A673 (cell line): ENCODE measurements around the gene FAM118A. TPM values are rescaled to one million over a fixed set of nuclear protein-coding genes. Genes with fewer than 3 reads are reported as not detected.

Experiments used
- BruUV-seq: library from RNA; stranded (reverse); fragments of 400-500 nt; replicated peaks from 2 replicates; lab custom pipeline; 2021; lab: Mats Ljungman, UMichigan
- CTCF ChIA-PET: fragments of 300-600 bp; sonication (Branson Sonifier 250); formaldehyde crosslinking; loops from one replicate; lab custom pipeline; 2022; ENCODE audit warnings: antibody characterized with exemption; lab: Charles Lee
- POLR2A ChIA-PET: fragments of 300-600 bp; sonication (Branson Sonifier 250); formaldehyde crosslinking; loops from one replicate; lab custom pipeline; 2022; ENCODE audit warnings: antibody characterized with exemption; ENCODE audit not compliant: low non-redundant PET; lab: Charles Lee
- DNase-seq: peaks from one replicate; pipeline ENCODE4 v3.0.0-alpha.2; 2015; ENCODE audit warnings: low spot score
- H3K27ac ChIP-seq: fragments of 200-600 bp; sonication (generic); 2 replicates; pipeline ENCODE4 v1.5.1; 2016; ENCODE audit warnings: mixed run types, low read depth, mild to moderate bottlenecking, mixed read lengths, antibody characterized with exemption, low read length; ENCODE audit not compliant: poor library complexity, severe bottlenecking
- H3K27me3 ChIP-seq: fragments of 200-600 bp; sonication (generic); replicated peaks from 2 replicates; pipeline ENCODE4 v1.6.1; 2017; ENCODE audit warnings: mixed run types, low read depth, mild to moderate bottlenecking, mixed read lengths, antibody characterized with exemption, low read length; ENCODE audit not compliant: insufficient read depth, poor library complexity
- H3K36me3 ChIP-seq: fragments of 200-600 bp; sonication (generic); 2 replicates; pipeline ENCODE4 v1.6.1; 2016; ENCODE audit warnings: mixed run types, mild to moderate bottlenecking, mixed read lengths, antibody characterized with exemption, low read length; ENCODE audit not compliant: insufficient read depth, poor library complexity, severe bottlenecking
- H3K4me1 ChIP-seq: fragments of 200-600 bp; sonication (generic); 2 replicates; pipeline ENCODE4 v1.6.1; 2017; ENCODE audit warnings: mixed run types, mild to moderate bottlenecking, mixed read lengths, antibody characterized with exemption, low read length; ENCODE audit not compliant: insufficient read depth, poor library complexity, severe bottlenecking
- H3K4me3 ChIP-seq: fragments of 200-600 bp; sonication (generic); 2 replicates; pipeline ENCODE4 v1.5.1; 2016; ENCODE audit warnings: low read depth, mixed run types, mild to moderate bottlenecking, mixed read lengths, low read length; ENCODE audit not compliant: poor library complexity, severe bottlenecking
- H3K9me3 ChIP-seq: fragments of 200-600 bp; sonication (generic); 2 replicates; pipeline ENCODE4 v1.6.1; 2016; ENCODE audit warnings: mixed run types, low read depth, mild to moderate bottlenecking, mixed read lengths, antibody characterized with exemption, low read length; ENCODE audit not compliant: poor library complexity, severe bottlenecking
- CTCF ChIP-seq: fragments of 300-800, 200-600 bp; sonication (generic); conservative IDR thresholded peaks from 2 replicates; pipeline ENCODE4 v1.5.1; 2017; ENCODE audit warnings: low read depth, mild to moderate bottlenecking, antibody characterized with exemption, low read length, moderate library complexity, mixed read lengths
- EZH2 ChIP-seq: fragments of 200-600 bp; sonication (generic); IDR thresholded peaks from 2 replicates; pipeline ENCODE4 v1.6.1; 2017; ENCODE audit warnings: borderline replicate concordance, low read depth, mild to moderate bottlenecking, mixed read lengths, antibody characterized with exemption, low read length; ENCODE audit not compliant: poor library complexity, severe bottlenecking
- intact Hi-C: fragments of 100-400 bp; cut with micrococcal nuclease; formaldehyde crosslinking; loops from one replicate; pipeline ENCODE4 v1.10.0; 2022; ENCODE audit not compliant: unreplicated experiment
- total RNA-seq: library from RNA; stranded (reverse); gene quantifications from 2 replicates; pipeline ENCODE4 v1.2.3, GENCODE V29; 2021

FAM118A gene
- total RNA-seq, 1 experiment from 2014 or later = 54.0 TPM

DNA sequence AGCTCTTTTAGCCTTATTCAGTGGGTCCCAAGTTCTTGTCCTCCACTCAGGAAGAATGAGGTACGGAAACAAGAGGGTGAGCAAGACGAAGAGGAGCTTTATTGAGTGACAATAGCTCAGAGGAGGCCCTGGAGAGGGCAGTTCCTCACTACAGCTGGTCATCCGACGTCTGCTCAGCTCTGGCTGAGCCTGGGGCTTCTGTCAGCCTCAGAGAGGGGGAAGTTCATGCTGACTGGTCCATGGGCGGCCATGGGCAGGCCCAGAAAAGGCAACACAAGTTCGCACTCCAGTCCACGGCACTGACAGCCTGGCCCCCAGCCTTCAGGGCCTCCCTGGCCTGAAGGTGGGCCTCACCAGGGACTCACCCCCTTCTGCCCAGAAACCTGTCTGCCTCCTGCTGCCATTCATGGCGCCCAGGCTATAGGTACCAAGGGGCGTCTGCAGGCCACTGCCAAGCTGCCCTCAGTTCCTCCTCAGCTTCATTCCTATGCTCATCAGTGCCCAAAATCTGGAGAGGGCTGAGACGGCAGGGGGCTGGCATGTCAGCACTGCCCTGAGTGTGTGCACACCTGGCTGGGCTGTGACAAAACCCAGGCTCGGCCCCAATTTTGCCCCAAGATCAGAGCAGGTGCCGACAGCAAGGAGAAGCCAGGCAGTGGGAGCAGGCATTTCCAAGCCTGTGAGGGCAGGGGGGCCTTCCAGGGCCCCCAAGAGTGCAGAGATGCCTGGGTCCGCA lies 47.4 kb upstream of the FAM118A start:
- DNase-seq = no peak
- no TSS peak for BruUV-seq
- Histone ChIP-seq H3K9me3 (no peaks in the 10 kb centered on the region), H3K27ac (no peak overlapping the region), H3K36me3 (no peaks in the 10 kb centered on the region), H3K4me1 (no peaks in the 10 kb centered on the region), H3K4me3 (no peak overlapping the region), H3K27me3 (no peaks in the 10 kb centered on the region)
- POLR2A ChIA-PET = interaction anchor here (0.5 kb wide), 1 partner anchor 13 kb away, joined by 10 read pairs; no protein-coding TSS in a partner anchor
- TF ChIP-seq EZH2 (no peak), CTCF (no peak)
- CTCF ChIA-PET = interaction anchor here (0.6 kb wide), 1 partner anchor 16 kb away, joined by 7 read pairs; no protein-coding TSS in a partner anchor
- intact Hi-C loops = no loop called here

DNA sequence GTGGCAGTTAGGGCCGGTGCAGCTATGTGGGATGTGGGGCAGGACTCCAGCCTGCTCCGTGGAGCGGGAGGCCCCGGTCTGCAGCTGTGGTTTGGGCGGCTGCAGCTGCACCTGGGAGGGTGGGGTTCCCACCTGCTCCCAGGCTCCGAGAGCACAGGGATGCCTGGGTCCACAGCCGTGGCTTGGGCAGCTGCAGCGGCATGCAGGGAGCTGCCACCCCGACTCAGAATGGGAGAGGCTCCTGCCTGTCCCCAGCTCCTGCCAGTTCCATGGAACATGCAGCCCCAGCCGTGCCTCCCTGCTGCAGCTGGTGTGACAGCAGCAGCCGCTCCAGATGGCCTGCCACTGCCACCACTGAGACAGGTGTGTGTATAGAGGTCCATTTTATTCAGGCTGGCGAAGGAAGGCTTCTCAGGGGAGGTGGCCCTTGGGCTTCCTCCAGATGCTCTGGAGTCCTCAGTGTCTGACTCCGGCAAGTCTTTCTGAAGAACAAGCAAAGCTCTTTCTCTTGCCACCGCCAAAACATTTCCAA lies 46.7 kb upstream of the FAM118A start:
- no peak for DNase-seq
- no peaks in the 10 kb centered on the region for H3K4me1 ChIP-seq
- TF ChIP-seq CTCF (no peak), EZH2 (no peak)
- no peaks in the 10 kb centered on the region for H3K36me3 ChIP-seq
- H3K27ac ChIP-seq = no peak overlapping the region
- H3K9me3 ChIP-seq = no peaks in the 10 kb centered on the region
- no peak overlapping the region for H3K4me3 ChIP-seq
- no peaks in the 10 kb centered on the region for H3K27me3 ChIP-seq
- ChIA-PET CTCF (interaction anchor here (0.6 kb wide), 1 partner anchor 17 kb away, joined by 7 read pairs; no protein-coding TSS in a partner anchor), POLR2A (interaction anchor here (0.5 kb wide), 1 partner anchor 14 kb away, joined by 10 read pairs; no protein-coding TSS in a partner anchor)
- intact Hi-C loops = no loop called here
- BruUV-seq = no TSS peak

DNA sequence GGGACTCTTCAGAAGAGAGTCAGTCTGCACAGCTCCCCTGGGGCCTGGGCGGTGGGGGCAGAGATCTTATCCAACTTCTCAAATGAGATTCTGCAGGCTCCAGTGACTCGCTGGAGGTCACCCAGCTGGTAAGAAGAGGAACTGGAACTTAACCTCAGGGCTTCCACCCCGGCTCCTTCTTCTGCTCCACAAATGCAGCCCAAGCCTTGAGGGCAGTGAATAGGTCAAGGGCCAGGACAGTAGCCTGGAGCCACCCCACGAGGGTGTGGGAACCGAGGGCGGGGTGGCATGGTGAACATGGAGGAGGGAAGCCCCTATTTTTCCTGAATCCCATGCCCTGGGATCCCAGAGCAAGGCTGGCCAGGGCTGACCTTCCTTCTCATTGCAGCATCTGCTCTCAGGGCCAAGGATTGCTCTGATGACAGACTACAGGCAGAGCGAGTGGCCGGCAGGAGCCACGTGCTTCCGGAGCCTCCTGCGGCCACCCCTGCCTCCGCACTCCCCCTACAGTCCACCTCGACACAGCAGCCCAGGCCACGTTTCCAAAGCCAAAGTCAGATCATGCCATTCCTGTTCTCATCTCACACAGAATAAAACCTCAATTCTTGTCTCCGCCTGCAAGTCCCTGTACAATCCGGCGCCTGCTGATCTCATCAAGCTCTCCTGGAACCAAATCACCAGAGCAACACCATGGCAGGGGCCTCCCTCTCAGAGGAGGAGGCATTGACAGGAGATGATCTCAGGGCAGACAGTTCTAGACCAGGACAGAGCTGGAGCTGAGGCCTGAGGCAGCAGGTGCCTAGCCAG lies 46.1 kb upstream of the FAM118A start:
- POLR2A ChIA-PET = interaction anchor here (0.5 kb wide), 1 partner anchor 14 kb away, joined by 10 read pairs; no protein-coding TSS in a partner anchor
- H3K27me3 ChIP-seq = no peaks in the 10 kb centered on the region
- no peak overlapping the region for H3K27ac ChIP-seq
- no peaks in the 10 kb centered on the region for H3K4me1 ChIP-seq
- no TSS peak for BruUV-seq
- TF ChIP-seq EZH2 (no peak), CTCF (no peak)
- CTCF ChIA-PET = interaction anchor here (0.6 kb wide), 1 partner anchor 17 kb away, joined by 7 read pairs; no protein-coding TSS in a partner anchor
- no peak overlapping the region for H3K4me3 ChIP-seq
- peak; percentile 31 for DNase-seq
- H3K36me3 ChIP-seq = no peaks in the 10 kb centered on the region
- H3K9me3 ChIP-seq = no peaks in the 10 kb centered on the region
- intact Hi-C loops = no loop called here
